ENCODE measurements around the gene RBM27.

DNA sequence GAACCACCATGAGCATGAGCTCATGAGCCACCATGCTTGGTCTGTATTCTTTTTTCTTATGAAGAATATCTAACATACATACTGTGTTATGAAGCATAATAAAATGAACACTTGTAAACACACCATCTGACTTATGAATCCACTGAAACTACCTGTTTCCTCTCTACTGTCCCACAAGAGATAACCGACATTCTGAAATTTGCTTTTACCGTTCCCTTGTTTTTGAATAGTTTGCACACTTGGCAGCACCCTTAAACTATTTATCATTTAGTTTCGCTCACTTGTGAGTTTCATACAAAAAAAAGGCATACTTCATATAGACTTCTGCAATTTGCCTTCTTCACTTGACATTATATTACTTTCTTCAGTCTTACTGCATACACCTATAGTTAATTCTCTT is 29.8 kb upstream of the RBM27 start:
- TF ChIP-seq, protein P1, sequence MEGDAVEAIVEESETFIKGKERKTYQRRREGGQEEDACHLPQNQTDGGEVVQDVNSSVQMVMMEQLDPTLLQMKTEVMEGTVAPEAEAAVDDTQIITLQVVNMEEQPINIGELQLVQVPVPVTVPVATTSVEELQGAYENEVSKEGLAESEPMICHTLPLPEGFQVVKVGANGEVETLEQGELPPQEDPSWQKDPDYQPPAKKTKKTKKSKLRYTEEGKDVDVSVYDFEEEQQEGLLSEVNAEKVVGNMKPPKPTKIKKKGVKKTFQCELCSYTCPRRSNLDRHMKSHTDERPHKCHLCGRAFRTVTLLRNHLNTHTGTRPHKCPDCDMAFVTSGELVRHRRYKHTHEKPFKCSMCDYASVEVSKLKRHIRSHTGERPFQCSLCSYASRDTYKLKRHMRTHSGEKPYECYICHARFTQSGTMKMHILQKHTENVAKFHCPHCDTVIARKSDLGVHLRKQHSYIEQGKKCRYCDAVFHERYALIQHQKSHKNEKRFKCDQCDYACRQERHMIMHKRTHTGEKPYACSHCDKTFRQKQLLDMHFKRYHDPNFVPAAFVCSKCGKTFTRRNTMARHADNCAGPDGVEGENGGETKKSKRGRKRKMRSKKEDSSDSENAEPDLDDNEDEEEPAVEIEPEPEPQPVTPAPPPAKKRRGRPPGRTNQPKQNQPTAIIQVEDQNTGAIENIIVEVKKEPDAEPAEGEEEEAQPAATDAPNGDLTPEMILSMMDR (IDR thresholded peaks at IDR 0.05), result no peak
- TF ChIP-seq POLR2A (IDR thresholded peaks at IDR 0.05), result no peak
